Stimulated activated memory B cell treated with anti-CD40 and anti-IgM and Interleukin-4, amounts not matched to agents 10 μg/mL and 1 μg/mL and 100 μg/mL, for 72 hours (primary cell): ENCODE data around the gene TBCEL.
A peak's percentile ranks its signal among the peaks of the same experiment; 100 is the strongest.

Source experiments
- ATAC-seq: fragments of 150-1000 bp; cut with Tn5 transposase; 2 replicates; pipeline ENCODE4 v1.10.0; 2021
- H3K27ac Mint-ChIP-seq: one replicate; pipeline ENCODE4 v1.8.0; 2022; ENCODE audit warnings: mild to moderate bottlenecking, mixed read lengths
- H3K27me3 Mint-ChIP-seq: one replicate; pipeline ENCODE4 v1.8.0; 2022; ENCODE audit warnings: mixed read lengths
- H3K36me3 Mint-ChIP-seq: one replicate; pipeline ENCODE4 v1.8.0; 2022; ENCODE audit warnings: mixed read lengths
- H3K4me1 Mint-ChIP-seq: one replicate; pipeline ENCODE4 v1.8.0; 2022; ENCODE audit warnings: mixed read lengths
- H3K4me3 Mint-ChIP-seq: one replicate; pipeline ENCODE4 v1.8.0; 2022; ENCODE audit warnings: mild to moderate bottlenecking, moderate library complexity, mixed read lengths
- H3K9me3 Mint-ChIP-seq: one replicate; pipeline ENCODE4 v1.8.0; 2022; ENCODE audit warnings: mixed read lengths

The TBCEL gene

DNA sequence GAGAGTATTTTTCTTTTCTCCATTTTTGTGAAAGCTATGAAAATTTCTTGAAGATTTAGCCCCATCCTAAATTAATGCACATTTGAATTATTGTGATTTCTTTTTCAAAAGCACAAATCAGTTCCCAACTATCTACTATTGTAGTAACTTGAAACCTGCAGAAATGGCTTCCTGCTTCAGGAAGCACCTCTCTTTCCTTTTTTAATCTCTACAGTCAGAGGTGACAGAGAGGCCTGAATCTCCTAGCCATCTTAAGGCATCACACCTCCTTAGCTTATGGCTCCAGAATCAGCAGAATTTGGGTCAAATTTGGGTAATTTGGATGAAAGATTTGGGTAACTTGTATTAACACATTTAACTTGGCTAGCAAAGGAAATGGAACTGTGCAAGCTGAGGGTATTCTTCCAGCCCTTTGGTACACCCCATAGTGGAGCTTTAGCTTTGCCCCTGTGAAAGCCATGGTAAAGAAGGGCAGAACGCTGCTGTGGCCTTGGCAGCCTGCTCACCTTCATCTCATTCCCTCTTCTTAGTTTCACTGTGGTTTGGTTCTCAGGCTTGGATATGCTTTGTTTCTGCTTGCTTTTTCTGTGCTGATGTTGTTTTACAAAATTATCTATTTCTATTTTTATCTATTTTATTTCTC, 16.2 kb downstream of the TBCEL start:
- Mint-ChIP-seq H3K27ac (no peak overlapping the region), H3K4me1 (peaks cover 12% of the 10 kb centered on the region), H3K36me3 (peaks cover 25% of the 10 kb centered on the region), H3K27me3 (no peaks in the 10 kb centered on the region), H3K9me3 (no peaks in the 10 kb centered on the region), H3K4me3 (no peak overlapping the region)
- ATAC-seq: no peak

DNA sequence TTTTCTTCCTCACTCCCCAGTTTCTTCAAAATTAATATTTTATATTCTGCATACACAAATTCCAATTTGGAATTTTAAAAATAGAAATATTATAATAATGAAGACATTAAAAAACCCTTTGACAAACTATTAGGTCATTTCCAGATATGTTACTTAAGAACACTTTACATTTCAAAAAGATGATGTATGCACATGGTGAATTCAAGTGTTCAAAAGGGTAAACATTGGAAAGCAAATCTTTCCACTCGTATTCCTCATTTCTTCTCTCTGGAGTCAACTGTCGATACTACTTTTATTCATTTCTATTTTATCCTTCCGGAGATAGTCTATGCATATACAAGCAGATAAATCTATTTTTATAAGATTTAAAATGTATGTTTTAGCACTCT, 16.7 kb downstream of the TBCEL start:
- Mint-ChIP-seq H3K9me3 (no peaks in the 10 kb centered on the region), H3K4me3 (no peak overlapping the region), H3K27me3 (no peaks in the 10 kb centered on the region), H3K27ac (no peak overlapping the region), H3K4me1 (peaks cover 9% of the 10 kb centered on the region), H3K36me3 (peaks cover 25% of the 10 kb centered on the region)
- ATAC-seq: no peak

DNA sequence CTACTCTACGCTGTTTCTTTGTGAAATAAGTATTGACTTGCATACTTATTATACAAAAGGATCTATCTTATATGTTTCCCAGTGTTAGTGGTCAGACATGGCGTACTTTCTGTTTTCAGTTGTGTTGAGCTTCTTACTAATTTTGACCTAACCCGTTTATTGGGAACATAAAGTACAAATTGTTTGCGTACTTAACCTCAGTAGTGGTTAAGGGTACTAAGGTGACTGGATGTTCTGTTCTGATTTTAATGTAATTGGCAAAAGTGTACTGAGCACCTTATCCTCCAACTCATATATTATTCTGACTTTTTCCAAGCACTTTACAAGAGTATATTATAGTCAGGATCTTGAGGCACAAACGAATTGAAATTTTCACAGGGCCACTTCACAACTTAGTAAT, 17.2 kb downstream of the TBCEL start:
- Mint-ChIP-seq H3K4me1 (peaks cover 5% of the 10 kb centered on the region), H3K36me3 (peaks cover 26% of the 10 kb centered on the region), H3K27ac (no peak overlapping the region), H3K9me3 (no peaks in the 10 kb centered on the region), H3K4me3 (no peak overlapping the region), H3K27me3 (no peaks in the 10 kb centered on the region)
- no peak for ATAC-seq

DNA sequence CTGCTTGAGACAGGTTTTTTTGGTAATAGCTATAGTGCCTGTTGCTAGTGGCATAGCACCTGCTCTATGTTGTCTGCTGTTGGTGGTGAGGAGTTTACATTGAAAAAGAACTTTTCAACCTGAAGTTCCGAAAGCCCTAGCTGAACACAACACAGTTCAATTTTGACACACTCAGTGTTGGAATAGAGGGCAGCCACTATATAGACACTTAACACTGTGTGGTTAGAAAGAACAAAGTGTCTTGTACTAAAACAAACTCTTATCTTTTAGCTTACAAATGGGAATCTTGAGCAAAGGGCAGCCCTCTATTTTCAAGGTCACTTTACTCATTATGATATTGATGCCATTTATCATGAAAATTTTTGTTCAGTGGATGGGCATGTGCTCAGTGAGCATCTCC, 18.4 kb downstream of the TBCEL start:
- peaks cover 35% of the 10 kb centered on the region for H3K36me3 Mint-ChIP-seq
- H3K27ac Mint-ChIP-seq: no peak overlapping the region
- H3K4me1 Mint-ChIP-seq: no peaks in the 10 kb centered on the region
- no peak for ATAC-seq
- no peak overlapping the region for H3K4me3 Mint-ChIP-seq
- H3K9me3 Mint-ChIP-seq: no peaks in the 10 kb centered on the region
- H3K27me3 Mint-ChIP-seq: no peaks in the 10 kb centered on the region

DNA sequence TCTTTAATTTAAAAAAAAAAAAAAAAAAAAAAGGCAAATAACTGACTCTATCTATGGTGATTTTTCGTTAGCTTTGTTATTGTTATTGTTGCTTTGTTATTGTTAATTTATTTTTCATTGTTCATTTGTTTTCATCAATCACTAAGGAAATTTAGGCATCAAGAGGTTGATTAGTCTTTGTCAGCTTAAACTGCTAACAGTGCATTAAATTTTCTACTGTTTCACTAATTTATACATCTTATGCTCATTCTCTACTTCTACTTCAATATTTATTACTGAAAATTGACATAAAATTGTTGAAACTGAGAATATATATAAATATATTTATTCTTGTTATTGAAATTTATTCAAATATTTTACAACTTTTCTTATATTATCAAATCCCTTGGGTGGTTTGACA, 24.0 kb downstream of the TBCEL start:
- no peak for ATAC-seq
- Mint-ChIP-seq H3K36me3 (peaks cover 46% of the 10 kb centered on the region), H3K4me3 (no peak overlapping the region), H3K27ac (no peak overlapping the region), H3K27me3 (no peaks in the 10 kb centered on the region), H3K4me1 (no peaks in the 10 kb centered on the region), H3K9me3 (no peaks in the 10 kb centered on the region)

DNA sequence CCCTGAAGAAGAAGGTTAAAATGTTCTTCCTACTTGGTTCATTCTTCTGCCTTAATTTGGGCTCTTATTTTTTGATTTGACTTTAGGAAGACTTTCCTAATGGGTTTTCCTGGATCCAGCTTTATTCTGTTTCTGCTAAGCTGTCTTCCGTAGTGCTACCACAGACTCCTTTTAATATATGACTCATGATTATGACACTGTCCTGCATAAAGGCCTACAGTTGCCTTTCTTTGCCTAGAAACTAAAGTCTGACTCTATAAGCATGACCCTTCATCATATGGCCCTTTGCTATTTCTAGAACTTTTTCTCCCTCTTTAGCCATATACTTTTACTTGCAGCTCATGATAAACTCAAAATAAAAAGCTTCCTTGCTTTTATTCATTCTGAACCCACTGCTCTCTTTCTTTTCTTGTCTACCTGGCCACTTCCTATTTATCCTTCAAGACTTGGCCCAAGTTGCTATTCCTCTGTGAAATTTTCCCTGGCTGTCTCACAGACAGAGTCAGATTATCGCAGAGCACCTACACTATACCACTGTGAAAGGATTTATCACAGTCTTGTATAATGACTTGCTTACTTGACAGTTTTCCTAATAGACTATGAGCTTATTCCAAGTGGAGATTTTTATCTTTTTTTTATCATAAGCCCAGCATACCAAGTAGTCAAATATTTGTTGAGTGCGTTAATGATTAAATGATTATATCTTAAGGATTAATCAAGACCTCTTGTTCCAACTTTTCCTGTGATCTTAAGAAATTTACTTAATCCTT, 24.7 kb downstream of the TBCEL start:
- peaks cover 54% of the 10 kb centered on the region for H3K36me3 Mint-ChIP-seq
- no peaks in the 10 kb centered on the region for H3K4me1 Mint-ChIP-seq
- H3K9me3 Mint-ChIP-seq: no peaks in the 10 kb centered on the region
- ATAC-seq: no peak
- no peak overlapping the region for H3K27ac Mint-ChIP-seq
- no peaks in the 10 kb centered on the region for H3K27me3 Mint-ChIP-seq
- H3K4me3 Mint-ChIP-seq: no peak overlapping the region

DNA sequence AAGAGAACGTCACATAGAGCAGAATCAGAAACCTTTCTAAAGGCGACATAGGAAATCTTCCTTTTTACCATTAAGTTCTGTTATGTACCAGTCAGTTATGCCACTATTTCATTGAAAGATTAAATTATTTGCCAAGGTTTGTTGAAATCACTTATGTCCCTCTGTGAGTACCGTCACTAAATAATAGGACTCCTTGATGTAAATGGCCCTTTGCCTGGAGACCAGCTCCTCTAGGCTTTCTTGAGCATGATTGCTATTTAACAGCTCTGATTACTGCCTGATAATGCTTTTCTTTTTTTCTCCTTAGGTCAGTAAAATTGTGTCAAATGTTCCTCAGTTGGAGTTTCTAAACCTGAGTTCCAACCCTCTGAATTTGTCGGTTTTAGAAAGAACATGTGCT, 29.3 kb downstream of the TBCEL start:
- H3K36me3 Mint-ChIP-seq: peaks cover 68% of the 10 kb centered on the region
- H3K4me3 Mint-ChIP-seq: no peak overlapping the region
- no peaks in the 10 kb centered on the region for H3K4me1 Mint-ChIP-seq
- no peak overlapping the region for H3K27ac Mint-ChIP-seq
- no peak for ATAC-seq
- H3K27me3 Mint-ChIP-seq: no peaks in the 10 kb centered on the region
- no peaks in the 10 kb centered on the region for H3K9me3 Mint-ChIP-seq

DNA sequence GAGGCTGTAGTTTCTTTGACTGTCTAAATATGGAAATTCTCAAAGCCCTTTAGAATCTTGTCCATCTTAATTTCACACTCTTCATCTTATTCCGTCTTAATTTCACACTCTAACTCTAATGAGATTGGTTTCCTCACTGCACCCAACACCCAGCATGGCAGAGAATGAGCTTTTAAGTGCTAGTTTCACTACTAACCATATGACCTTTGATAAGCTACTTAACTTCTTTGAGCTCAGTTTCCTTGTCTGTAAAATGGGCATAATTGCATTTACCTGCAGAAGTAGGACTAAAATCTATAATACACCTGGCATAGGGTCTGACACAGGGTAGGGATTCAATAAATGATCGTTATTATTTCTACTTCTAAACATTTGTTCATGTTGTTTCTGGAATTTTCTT, 30.4 kb downstream of the TBCEL start:
- Mint-ChIP-seq H3K27ac (no peak overlapping the region), H3K4me3 (no peak overlapping the region), H3K9me3 (no peaks in the 10 kb centered on the region), H3K4me1 (no peaks in the 10 kb centered on the region), H3K36me3 (peaks cover 62% of the 10 kb centered on the region), H3K27me3 (no peaks in the 10 kb centered on the region)
- no peak for ATAC-seq

DNA sequence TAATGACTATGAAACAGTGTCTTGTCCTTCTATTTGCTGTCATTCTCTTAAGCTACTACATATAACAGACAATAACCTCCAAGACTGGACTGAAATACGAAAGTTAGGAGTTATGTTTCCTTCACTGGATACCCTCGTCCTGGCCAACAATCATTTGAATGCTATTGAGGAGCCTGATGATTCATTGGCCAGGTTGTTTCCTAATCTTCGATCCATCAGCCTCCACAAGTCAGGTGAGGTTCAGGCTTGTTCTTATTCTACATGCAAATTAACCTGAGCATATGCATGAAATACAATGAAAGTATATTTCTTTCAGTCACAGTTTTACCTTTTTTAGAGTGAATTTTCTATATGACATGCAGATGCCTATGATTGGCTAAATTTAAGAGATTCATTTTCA, 31.2 kb downstream of the TBCEL start:
- Mint-ChIP-seq H3K4me3 (no peak overlapping the region), H3K27ac (no peak overlapping the region), H3K9me3 (no peaks in the 10 kb centered on the region), H3K27me3 (no peaks in the 10 kb centered on the region), H3K4me1 (no peaks in the 10 kb centered on the region), H3K36me3 (peaks cover 65% of the 10 kb centered on the region)
- ATAC-seq: no peak

DNA sequence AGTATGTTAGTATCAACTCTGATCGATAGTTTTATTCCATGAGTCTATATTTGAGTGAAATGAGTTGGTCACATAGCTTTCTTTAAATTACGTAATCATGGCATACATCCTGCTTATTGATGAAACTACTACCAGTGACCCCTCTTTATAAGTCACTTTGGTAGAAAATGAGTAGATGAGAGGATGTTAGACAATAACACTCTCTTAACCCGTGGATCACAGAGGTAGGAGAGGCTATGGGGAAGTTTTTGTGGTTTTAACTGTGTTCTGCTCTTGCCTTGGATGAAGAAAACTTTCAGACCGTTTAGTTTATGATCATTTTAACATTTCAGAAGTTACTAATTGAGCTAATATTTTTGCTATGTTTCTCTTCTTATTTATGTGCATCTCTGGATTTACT, 34.0 kb downstream of the TBCEL start:
- ATAC-seq: no peak
- Mint-ChIP-seq H3K27ac (no peak overlapping the region), H3K27me3 (no peaks in the 10 kb centered on the region), H3K36me3 (peaks cover 69% of the 10 kb centered on the region), H3K4me1 (no peaks in the 10 kb centered on the region), H3K9me3 (no peaks in the 10 kb centered on the region), H3K4me3 (no peak overlapping the region)

DNA sequence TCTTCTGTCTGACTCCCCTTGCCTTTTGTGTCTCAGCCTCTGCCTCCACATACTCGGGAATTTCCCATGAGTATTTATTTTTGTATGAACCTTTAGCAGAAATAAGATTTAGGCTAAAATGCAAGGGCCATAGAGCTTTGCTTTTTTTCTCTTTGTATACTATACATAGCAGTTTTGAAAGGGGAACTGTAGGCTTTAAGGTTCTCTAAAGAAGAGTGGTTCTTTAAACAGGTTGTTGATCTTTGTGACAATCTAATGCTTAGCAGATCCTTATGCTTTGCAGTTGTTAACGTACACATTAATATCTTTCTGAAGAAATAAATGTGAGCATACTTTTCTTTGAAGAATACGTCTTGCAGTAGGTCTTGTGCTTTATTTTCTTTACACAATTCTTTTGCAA, 35.0 kb downstream of the TBCEL start:
- Mint-ChIP-seq H3K27ac (no peak overlapping the region), H3K4me1 (no peaks in the 10 kb centered on the region), H3K27me3 (no peaks in the 10 kb centered on the region), H3K9me3 (no peaks in the 10 kb centered on the region), H3K4me3 (no peak overlapping the region), H3K36me3 (peaks cover 70% of the 10 kb centered on the region)
- no peak for ATAC-seq

DNA sequence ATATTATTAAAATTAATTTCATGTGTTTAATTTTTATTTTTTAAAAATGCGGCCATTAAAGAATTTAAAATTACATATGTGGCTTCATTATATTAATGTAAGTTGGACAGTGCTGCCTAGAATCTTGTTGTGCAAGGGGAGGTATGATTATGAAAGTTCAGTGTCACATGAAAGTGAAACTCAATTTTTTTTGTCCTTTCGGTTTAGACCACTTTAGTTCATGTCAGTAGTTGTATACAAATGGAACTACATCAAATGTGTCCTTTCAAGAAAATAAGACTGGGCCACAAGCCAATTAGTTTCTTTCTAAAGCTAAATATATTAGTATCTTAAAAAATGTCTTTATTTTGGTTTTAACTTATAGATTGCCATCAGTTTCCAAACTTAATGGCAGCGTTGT, 35.7 kb downstream of the TBCEL start:
- Mint-ChIP-seq H3K27me3 (no peaks in the 10 kb centered on the region), H3K4me1 (no peaks in the 10 kb centered on the region), H3K27ac (no peak overlapping the region), H3K4me3 (no peak overlapping the region), H3K9me3 (no peaks in the 10 kb centered on the region), H3K36me3 (peaks cover 70% of the 10 kb centered on the region)
- ATAC-seq: peak; percentile 55

DNA sequence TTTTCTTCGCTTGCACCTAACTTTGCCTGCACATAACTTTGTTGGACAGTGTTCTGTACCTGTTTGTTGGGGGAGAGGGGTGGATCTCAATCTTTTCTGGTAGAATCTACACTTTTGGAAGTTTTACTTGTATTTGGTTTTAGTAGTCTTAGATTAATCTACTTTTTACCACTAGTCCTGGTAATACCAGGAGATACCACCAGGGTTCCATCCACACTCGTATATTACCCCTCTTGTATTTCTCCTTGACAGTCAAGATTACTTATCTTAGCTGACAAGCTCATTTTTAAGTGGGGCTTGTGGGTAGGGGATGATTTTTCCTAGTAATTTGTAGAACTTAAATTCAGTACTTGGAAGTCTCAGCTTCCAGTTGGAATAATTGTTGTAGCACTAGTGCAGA, 39.8 kb downstream of the TBCEL start:
- H3K9me3 Mint-ChIP-seq: no peaks in the 10 kb centered on the region
- no peaks in the 10 kb centered on the region for H3K27me3 Mint-ChIP-seq
- ATAC-seq: no peak
- H3K4me3 Mint-ChIP-seq: no peak overlapping the region
- H3K27ac Mint-ChIP-seq: no peak overlapping the region
- H3K36me3 Mint-ChIP-seq: peaks cover 72% of the 10 kb centered on the region
- H3K4me1 Mint-ChIP-seq: peaks cover 6% of the 10 kb centered on the region

DNA sequence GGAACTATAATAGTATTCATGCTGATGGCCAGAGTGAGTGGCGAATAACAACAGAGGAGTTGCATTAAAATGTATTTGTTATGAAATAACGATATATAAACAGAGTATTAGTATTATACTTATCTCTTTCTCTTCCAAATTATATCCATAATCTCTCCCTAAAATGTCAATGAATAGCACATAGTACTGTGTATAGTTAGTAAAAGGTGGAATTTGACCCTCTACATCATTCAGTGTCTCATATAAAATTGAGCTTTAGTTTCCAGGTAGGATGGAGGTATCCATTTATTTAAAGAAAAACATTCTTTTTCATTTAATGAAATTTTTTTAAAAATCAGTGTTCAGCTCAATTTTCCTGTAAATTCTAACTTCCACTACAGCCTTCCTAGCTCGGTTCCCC, 42.7 kb downstream of the TBCEL start:
- H3K4me3 Mint-ChIP-seq: no peak overlapping the region
- H3K36me3 Mint-ChIP-seq: peaks cover 74% of the 10 kb centered on the region
- H3K9me3 Mint-ChIP-seq: peaks cover 9% of the 10 kb centered on the region
- no peaks in the 10 kb centered on the region for H3K27me3 Mint-ChIP-seq
- no peak for ATAC-seq
- no peak overlapping the region for H3K27ac Mint-ChIP-seq
- peaks cover 16% of the 10 kb centered on the region for H3K4me1 Mint-ChIP-seq

DNA sequence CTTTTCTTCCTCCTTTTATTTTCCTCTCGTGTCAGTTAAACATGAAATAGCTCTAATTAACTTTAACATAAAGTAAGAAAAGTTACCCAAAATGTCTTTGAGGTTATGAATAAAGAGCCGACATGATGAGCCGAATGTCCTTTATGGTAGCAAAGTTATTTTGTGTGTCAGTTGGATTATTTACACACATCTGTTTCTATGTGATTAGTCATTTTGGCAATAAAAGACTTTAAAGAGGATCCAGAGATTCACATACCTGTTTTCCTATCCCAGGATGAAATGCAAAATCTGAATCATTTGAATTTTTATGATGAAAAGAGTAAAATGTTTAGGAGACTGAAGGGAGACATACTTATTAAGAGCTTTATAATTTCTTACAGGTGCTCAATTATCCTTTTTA, 43.1 kb downstream of the TBCEL start:
- Mint-ChIP-seq H3K27me3 (no peaks in the 10 kb centered on the region), H3K4me1 (peaks cover 19% of the 10 kb centered on the region), H3K4me3 (no peak overlapping the region), H3K27ac (no peak overlapping the region), H3K36me3 (peaks cover 72% of the 10 kb centered on the region), H3K9me3 (peaks cover 9% of the 10 kb centered on the region)
- no peak for ATAC-seq

DNA sequence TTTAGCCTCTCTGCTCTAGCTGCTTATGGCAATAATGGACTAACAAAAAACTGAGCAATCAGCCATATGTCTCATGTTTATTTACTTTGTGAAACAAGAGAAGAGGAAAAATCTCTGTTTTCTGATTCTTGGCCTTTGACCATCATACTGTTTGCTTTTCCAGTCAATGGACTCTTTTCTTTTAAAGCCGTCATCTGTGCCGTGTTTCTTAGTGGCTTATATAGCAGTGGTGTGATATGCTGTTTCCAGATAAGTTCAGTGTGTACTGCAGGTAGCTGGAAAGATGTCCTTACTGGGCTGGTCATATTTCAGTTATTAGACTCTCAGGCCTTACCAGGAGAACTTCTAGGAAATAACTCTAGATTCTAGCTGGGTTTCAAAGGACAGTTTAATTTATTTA, 43.6 kb downstream of the TBCEL start:
- H3K9me3 Mint-ChIP-seq: peaks cover 9% of the 10 kb centered on the region
- H3K4me3 Mint-ChIP-seq: no peak overlapping the region
- no peak overlapping the region for H3K27ac Mint-ChIP-seq
- peaks cover 19% of the 10 kb centered on the region for H3K4me1 Mint-ChIP-seq
- H3K36me3 Mint-ChIP-seq: peaks cover 72% of the 10 kb centered on the region
- no peaks in the 10 kb centered on the region for H3K27me3 Mint-ChIP-seq
- no peak for ATAC-seq
